DLD1 (cell line): ENCODE measurements around the gene THRAP3.
"Not testable (repeated sequence)": the region's sequence is repeated elsewhere in the genome, so short reads cannot be mapped to it uniquely, and the experiment has no call there.

ENCODE experiments used
- in situ Hi-C: cut with HindIII; loops from 2 replicates; pipeline ENCODE4 v1.10.0; 2017; ENCODE audit warnings: low sequenced_read_pairs

The THRAP3 gene

DNA sequence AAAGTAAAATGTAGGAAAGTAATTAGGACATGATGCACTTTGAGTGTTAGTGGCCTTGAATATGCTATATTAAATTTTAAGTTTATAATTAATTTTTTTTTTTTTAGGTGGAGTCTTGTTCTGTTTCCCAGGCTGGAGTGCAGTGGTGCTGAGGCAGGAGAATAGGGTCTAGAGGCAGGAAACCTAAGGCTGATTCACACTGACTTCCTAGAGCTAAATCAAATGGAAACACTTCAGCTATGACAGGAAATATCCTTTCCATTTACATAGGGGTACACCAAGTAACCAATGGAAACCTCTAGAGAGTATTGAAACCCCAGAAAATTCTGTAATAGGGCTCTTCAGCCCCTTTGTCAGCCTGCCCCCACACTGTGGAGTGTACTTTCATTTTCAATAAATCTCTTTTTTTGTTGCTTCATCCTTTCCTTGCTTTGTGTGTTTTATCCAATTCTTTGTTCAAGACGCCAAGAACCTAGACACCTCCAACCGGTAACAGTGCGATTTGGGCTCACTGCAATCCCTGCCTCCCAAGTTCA, 17.9 kb upstream of the THRAP3 start:
- in situ Hi-C loops: no loop called here

GRCh38 chr1:36207339-36207738, 16.9 kb upstream of the THRAP3 start:
- in situ Hi-C loops: no loop called here

- in situ Hi-C loops: no loop called here
These were observed 15.1 kb upstream of the THRAP3 start for GRCh38 chr1:36208978-36209703.

DNA sequence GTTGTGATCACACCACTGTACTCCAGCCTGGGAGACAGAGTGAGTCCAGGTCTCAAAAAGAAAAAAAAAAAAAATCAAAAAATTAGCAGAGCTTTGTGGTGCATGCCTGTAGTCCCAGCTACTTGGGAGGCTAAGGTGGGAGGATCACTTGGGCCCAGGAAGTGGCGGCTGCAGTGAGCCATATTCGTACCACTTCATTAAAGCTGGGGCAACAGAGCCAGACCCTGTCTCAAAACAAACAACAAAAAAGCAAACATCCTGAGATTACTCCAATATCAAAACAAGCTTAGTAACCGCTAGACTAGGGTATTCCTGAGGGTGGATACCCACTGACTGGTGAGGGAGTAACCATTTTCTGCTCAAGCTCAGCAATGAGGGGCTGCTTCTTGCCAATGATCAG, 12.9 kb upstream of the THRAP3 start:
- in situ Hi-C loops: no loop called here

DNA sequence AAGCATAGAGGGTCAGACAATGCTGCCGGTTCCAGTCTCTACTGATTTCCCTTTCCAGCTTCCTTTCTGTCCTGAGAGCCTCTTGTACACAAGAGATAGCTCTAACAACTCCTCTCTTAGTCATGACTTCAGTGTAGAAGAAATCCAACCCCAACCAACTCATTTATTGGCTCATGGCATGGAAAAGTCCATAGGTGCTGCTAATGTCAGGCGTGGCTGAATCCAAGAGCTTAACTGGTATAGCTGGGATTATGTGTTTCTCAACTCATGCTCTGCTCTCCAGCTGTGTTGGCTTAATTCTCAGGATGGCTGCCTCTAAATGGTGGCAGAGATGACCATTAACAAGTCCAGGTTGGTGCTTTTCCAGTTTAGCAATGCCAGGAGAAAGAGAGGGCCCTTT, 12.4 kb upstream of the THRAP3 start:
- in situ Hi-C loops: no loop called here

GRCh38 chr1:36212782-36213181, 11.5 kb upstream of the THRAP3 start:
- in situ Hi-C loops: no loop called here

DNA sequence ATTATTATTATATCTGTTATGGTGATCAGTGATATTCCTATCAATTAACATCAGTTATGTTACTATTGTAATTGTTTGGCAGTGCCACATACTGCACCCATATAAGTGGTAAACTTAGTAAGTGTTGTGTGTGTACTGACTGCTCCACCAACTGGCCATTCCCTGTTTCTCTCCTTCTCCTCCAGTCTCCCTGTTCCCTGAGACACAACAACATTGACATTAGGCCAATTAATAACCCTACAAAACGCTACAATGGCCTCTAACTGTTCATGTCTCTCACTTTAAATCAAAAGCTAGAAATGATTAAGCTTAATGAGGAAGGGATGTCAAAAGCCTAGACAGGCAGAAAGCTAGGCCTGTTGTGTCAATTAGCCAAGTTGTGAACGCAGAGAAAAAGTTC, 6.6 kb upstream of the THRAP3 start:
- in situ Hi-C loops: no loop called here

DNA sequence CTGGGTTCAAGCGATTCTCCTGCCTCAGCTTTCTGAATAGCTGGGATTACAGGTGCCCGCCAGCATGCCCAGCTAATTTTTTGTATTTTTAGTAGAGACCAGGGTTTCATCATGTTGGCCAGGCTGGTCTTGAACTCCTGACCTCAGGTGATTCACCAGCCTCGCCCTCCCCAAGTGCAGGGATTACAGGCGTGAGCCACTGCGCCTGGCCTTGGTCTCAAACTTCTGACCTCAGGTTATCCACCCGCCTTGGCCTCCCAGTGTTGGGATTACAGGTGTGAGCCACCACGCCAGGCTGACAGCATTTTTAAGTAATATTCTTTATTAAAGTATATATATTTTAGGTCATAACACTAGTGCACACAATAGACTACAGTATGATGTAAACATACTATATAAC, 2.3 kb upstream of the THRAP3 start:
- in situ Hi-C loops: loop anchor here (10.0 kb wide), 1 partner anchor 63 kb away; no protein-coding TSS in a partner anchor

GRCh38 chr1:36222481-36223380, 1.5 kb upstream of the THRAP3 start:
- in situ Hi-C loops: loop anchor here (10.0 kb wide), 1 partner anchor 62 kb away; no protein-coding TSS in a partner anchor

GRCh38 chr1:36223381-36223995, 755 bp upstream of the THRAP3 start:
- in situ Hi-C loops: loop anchor here (10.0 kb wide), 1 partner anchor 61 kb away; no protein-coding TSS in a partner anchor

DNA sequence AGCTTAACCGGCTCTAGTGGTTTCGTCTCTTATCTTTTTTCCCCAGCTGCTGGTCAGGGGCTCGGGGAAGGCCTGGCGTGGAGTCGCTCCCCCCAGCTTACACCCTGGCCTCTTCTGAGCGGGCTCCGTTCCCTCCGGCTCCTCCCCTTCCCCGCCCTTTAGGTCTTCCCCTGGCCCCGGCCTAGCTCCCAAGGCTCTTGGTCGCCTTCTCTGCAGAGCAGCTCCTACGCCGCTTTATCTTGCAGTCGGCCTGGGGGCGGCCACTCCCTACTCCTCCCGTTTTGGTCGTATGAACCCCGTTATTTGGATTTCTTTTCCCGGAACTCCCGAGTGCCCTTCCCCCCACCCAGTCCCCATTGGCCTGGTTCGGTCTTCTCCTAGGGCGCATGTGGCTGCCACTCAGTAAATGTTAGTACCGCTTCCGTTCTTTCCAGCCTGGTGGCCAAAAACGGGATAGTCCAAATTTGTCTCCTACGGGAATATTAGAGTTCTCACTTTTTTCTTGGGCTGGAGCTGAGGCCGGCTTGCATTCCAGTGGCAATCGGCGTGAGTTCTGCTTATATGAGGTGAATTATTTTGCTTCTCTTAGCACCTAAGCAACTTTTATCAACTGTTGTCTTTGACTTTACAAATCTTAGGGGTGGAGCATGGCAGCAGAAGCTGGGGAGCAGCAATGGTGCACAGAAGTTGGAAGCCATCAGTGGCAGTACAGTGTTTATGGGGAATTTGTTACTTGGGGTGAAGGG, 467 bp downstream of the THRAP3 start:
- in situ Hi-C loops: loop anchor here (10.0 kb wide), 1 partner anchor 60 kb away; no protein-coding TSS in a partner anchor

GRCh38 chr1:36225283-36225899, 1.1 kb downstream of the THRAP3 start:
- in situ Hi-C loops: loop anchor here (10.0 kb wide), 1 partner anchor 59 kb away; no protein-coding TSS in a partner anchor

DNA sequence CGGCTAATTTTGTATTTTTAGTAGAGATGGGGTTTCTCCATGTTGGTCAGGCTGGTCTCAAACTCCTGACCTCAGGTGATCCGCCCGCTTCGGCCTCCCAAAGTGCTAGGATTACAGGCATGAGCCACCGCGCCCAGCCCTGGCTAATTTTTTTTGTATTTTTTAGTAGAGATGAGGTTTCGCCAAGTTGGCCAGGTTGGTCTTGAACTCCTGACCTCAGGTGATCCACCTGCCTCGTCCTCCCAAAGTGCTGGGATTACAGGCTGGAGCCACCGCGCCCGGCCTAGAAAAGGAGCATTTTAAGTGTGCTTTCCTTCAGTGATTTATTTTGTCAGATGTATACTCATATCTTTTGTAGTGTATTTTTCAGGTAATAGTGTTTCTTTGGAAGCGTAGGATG, 6.0 kb downstream of the THRAP3 start:
- in situ Hi-C loops: not testable (repeated sequence)

DNA sequence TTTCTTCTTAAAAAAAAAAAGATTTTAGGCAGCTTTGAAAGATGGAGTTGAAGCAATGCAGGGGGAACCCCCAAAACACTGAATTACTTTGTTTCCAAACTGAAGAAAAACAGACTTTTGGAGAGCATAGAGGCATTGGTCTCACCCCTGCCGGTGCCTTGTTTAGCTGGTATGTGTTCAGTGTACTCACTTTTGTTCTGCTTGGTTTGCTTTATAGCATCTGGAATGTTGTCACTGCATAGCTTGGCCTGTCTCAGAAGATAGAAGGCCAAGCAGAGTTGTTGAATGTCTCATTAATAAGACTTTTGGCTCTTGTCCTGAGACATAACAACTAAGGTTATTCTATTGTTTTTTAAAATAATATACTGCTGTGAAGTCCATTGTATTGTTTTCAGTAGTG, 6.9 kb downstream of the THRAP3 start:
- in situ Hi-C loops: no loop called here

- in situ Hi-C loops: no loop called here
These were observed 8.2 kb downstream of the THRAP3 start for GRCh38 chr1:36232212-36233095.

GRCh38 chr1:36236302-36236701, 12.1 kb downstream of the THRAP3 start:
- in situ Hi-C loops: no loop called here

DNA sequence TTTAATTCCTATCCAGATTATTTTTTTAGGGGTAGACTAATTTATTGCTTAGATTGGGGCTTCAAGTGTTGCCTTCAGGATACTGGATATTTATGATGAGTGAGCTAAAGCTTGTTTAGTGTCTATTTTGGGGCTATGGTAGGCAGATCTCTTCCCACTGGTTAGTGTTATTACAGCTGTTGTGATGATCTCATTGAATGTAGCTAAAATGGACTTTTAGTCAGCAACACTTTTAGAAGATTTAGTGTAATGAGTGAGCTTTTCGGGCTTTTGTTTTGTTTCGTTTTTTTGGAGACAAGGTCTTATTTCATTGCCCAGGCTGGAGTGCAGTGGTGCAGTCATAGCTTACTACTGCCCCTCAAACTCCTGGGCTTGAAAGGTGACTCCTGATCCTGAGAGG, 14.2 kb downstream of the THRAP3 start:
- in situ Hi-C loops: no loop called here

- in situ Hi-C loops: no loop called here
These were observed 15.8 kb downstream of the THRAP3 start for GRCh38 chr1:36239941-36240637.
